Left lobe of liver (tissue), 2 donors: ENCODE data around the gene IGDCC3. TPM values are rescaled to one million over a fixed set of nuclear protein-coding genes. Genes with fewer than 3 reads are reported as not detected.
"Not testable (repeated sequence)": the region's sequence is repeated elsewhere in the genome, so short reads cannot be mapped to it uniquely, and the experiment has no call there.

Experiments
- ATAC-seq: fragments of 200-7000 bp; cut with Tn5 transposase; one replicate; pipeline ENCODE4 v1.9.1; 2020; ENCODE audit warnings: mild to moderate bottlenecking, moderate library complexity
- DNase-seq: peaks from one replicate; pipeline ENCODE4 v3.0.0-alpha.2; 2020; ENCODE audit warnings: low spot score
- total RNA-seq: library from RNA; stranded (reverse); gene quantifications from one replicate; pipeline ENCODE4 v1.2.1, GENCODE V29; 2021
- donor health status: DM: no; HTN: no; CAD: no; lungs with moderate emphysema.
- donor health status: DM: no; HTN: yes; CAD: no.

Gene IGDCC3
- total RNA-seq, 1 donor from 2014 or later = 0.23 TPM

DNA sequence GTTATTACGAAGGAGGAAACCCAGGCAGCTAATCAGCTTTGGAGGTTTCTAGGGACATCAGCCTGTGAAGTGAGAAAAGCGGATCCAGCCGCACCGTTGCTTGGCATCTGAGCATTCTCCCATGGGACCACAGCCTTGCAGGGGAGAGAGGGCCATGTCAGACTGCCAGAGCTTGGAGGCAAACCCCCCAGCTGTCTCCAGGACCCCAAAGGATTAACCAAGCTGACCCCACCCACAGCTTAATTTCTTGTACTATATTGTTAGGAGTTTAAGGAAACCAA lies 5.1 kb downstream of the IGDCC3 start:
- ATAC-seq (no peak), DNase-seq (no peak)

DNA sequence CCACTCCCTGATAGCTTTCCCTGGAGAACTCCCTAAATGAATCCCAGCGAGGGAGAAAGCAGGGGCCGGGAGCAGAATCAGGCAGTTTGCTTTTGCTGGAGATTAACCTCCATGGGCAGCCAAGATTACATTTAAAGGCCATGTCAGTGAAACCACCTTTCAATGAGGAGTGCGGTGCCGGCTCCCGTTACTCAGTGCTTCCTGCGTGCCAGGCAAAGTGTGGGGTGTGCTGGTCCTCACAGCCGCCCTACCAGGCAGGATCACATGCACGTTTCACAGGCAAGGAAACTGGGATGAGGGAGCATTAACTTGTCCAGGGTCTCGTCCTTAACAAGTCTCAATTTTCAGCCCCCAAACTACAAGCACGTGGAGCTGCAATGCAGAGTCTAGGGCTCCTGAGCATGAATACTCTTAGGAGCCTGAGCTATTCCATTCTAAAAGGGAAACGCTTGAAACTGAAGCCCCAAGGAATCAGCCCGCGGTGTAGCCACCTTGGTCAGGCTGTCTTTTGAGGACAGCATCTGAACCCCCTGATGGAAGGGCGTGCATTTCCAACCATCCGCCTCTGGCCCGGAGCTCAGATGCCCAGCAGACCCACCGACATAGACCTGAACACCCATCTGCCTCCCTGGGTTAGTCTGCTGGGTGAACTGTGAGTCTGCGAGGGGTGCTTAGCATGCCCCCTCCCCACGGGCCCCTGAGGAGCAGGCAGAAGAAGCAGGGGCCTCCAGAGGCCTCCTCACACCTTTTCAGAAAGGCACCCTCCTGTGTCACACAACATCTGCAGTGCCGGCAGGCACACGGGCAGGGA lies 5.6 kb downstream of the IGDCC3 start:
- ATAC-seq (no peak), DNase-seq (no peak)

DNA sequence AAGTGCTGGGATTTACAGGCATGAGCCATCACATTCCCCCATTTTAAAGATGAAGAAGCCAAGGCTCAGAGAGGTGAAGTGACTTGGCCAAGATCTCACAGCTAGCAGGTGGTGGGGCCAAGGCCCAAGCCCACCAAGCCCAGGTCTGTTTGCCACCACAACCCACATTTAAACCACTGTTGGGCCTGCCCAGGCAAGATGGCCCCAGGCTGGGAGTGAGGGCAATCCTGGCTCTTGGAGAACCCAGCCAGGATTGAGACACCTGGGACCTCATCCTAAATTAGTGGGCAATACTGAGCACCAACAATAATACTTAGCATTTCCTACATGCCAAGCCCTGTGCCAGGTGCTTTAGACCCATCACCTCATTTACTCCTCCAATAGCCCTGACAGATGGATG lies 6.9 kb downstream of the IGDCC3 start:
- no peak for DNase-seq
- no peak for ATAC-seq

DNA sequence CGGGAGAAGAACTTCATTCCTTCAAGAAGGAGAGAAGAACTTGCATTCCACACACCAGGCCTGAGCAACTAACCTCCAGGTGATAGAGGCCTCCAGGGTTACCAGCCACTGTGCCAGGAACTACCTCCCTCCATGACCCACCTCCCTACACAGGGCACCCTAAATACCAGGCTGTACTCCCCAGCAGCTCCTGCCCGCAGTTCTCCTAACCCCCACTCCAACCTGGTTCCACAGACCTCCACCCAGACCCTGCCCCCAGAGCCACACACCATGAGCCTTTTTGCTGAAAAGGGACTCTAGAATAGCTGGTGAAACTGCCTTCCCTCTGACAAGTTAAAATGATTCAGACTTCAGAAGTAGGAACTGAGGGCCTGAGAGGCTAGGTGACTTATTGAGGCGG lies 8.2 kb downstream of the IGDCC3 start:
- DNase-seq = no peak
- no peak for ATAC-seq

DNA sequence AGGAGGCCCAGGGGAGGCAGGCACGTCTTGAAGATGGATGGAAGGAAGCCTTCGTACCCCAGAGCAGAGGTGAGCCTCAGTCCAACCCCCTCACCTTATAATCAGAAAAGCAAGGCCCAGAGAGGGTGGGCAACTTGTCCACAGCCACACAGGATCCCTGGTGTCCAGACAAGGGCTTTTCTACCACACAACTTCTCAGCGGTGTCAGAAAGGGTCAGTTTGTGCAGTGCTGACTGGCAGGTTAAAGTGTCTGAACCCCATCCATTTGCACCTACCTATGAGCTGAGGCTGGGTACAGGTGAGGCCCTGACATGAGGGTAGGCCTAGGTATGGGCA lies 8.6 kb downstream of the IGDCC3 start:
- ATAC-seq (no peak), DNase-seq (no peak)

DNA sequence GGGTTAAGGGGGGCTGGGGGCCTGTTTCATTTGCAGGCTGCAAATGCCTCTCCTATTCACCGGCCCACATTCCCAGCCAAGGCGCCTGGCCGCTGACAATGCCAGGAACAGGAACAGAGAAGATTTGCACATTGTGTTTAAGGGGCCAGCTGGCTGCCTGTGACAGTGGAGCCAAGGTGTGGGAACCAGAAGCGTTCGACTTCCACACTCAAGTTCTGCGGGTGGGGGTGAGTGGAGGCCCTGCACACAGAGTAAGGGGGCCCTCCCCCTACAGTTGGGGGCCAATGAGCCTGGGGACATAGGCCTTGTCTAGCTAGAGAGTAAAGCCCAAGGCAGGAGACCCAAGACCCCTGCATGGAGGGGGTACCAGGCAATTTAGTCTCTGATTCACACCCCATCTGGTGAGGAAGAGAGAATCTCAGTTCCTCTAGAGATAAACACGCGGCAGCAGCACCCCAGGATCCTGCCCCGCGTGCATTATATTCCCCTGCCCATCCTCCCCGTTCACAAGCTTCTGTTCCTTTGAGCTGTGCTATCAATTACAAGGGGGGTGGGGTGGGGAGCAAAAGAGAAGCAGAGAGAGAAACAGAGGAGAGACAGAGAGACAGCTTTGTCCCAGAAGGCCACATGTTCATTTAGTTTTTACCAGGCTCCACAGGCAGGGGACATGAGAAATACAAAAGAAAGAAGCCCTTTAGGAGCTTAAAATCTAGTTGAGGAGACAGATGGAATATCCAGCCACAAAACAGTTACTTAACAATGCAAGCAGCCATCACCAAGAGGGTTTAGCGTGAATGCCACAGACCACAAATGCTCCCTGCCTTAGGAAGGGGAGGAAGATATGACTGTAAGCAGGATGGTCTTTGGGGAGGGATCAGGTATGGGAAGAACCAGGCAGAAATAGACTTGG lies 9.2 kb downstream of the IGDCC3 start:
- no peak for ATAC-seq
- DNase-seq = no peak

DNA sequence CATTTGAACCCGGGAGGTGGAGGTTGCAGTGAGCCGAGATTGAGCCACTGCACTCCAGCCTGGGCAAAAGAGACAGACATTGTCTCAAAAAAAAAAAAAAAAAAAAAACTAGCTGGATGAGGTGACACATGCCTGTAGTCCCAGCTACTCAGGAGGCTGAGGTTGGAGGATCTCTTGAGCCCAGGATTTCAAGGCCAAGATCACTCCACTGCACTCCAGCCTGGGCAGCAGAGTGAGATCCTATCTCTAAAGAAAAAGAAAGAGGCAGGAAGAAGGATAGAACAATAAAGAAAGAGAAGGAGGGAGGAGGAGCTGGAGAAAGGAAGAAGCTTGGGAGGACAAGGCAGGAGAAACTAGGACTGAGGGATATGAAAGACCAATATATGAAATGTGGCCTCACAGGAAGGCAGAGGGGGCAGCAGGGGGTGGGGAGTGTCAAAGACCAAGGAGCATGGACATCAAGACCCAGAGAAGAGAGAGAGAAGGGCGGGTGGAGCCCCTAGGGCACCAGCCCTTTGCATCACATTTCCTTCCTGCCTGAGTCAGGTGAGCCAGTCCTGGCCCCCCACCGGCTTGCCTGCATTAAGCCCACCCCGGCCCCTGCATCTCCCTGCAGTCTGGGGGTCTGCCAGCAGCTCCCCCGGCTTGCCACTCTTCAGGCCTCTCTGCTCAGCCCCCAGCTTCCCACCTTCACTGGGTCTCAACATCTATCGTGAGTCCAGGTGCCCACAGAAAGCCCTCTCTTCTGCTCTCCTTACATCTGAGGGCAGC lies 11.5 kb downstream of the IGDCC3 start:
- ATAC-seq = no peak
- DNase-seq = no peak

DNA sequence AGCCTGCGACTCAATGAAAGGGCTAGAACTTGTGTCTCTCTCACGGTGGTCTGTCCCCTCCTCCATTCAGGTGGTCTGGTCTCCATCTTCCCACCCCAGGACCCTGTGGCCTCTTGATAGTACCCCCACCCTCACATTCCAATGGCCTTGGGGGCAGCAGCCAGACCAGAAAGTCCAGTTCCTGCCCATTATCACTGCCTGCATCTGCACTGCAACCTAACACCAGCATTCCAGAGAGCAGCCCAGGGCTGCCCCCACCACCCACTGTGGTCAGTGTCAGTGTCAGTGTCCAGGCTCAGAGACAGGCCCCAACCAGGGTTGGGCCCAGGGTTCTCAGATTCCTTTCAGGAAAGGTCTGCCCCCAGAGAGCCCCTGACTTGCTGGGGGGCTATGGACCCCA lies 12.6 kb downstream of the IGDCC3 start:
- no peak for ATAC-seq
- DNase-seq = no peak

DNA sequence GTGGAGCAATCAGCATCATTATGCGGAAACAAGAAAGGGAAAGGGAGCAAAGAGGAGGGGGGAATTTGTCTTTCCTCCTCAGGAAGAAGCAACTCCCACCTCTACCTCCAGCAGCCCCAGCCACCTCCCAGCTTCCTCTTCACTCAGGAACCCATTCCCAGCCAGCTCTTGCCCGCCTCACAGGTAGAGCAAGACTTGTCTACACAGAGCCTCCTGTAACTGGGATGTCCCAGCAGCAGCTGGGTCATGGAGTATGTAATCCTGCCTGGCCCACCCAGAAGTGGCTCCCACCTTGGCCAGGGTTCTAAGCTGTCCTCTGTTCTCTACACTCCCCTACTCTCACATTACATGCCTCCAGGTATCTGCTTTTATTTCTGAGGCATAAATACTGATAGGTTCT lies 14.0 kb downstream of the IGDCC3 start:
- ATAC-seq (no peak), DNase-seq (no peak)

DNA sequence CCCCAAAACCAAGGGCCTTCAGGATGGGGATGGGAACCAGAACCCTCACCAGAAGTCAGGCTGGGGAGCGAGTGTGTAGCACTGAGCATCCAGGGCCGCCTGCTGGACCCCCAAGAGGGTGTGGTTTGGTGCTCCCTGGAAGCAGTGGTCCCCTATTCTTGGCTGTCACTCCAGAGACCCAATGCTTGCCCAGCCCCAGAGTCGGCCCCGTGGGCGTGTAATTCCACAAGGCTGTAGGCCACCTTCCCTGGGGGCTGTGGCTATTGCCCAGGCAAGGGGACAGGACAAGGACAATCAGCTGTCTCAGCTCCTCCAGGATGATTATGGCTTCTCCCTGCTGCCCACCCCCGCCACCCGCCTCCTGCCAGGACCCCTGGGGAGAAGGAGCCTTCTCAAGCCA lies 14.5 kb downstream of the IGDCC3 start:
- no peak for DNase-seq
- no peak for ATAC-seq

DNA sequence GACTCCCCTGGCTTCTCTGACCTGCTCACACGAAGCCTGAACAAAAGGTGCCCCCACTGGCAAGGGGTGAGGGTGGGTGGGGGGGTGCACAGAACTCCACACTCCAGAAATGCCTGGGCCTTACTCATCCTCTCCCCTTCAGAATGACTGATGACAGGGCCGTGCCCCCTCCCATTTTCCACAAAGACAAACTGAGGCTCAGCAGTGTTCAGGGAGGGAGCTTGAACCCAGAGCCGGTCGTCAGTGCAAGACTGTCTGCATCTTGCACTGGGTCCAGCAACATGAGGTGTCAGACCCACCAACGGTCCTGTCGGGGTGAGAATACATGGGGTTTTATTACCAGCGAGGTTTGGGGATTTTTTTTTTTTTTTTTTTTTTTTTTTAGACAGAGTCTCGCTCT lies 15.3 kb downstream of the IGDCC3 start:
- ATAC-seq (no peak), DNase-seq (no peak)

DNA sequence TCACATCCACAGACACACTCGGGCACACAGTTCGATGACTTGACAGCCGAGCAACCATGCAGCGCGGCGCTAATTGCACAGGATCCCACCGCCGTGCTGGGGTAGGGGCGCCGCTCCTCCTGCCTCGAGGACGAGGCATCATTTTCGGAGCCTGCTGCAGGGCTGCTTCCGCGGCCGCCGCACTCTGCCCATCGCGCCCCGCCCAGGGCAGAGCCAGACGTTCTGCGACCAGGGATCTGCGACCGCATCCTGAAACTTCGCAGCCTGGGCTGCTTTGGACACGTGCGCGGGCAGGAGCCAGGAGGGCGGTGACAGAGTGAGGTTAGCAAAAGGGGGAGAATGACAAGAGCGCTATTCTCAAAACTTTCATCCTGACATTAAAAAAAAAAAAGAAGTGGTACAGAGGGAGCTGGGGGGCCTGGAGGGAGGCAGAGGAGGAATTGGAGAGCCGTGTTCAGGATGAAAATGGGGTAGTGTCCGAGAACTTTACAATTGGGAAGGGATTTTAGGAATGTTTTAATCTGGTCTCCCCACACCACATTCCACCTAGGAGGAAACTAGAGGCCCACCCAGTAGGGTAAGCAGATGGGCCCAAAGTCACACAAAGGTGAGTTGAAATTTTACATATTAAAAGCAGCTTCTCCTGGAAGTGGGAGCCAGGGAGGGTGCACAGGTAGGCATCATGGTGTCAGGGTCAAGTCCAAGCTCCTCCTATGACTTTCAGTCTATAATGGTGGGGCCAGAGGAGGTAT lies 15.9 kb downstream of the IGDCC3 start:
- ATAC-seq (no peak), DNase-seq (no peak)

DNA sequence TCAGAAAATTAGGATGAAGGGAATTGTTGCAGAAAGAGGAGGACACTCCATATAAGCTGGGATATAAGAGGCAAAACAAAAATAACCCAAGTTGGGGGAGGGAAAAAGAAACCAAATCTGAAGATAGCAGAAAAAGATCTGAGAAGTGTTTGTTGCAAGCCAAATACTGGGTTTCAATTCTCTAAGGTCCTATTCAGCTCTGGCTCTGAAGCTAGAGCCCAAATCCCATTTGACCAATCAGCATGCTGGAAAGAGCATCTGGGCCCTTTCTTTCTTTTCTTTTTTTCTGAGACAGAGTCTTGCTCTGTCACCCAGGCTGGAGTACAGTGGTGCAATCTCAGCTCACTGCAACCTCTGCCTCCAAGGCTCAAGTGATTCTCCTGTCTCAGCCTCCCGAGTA lies 17.3 kb downstream of the IGDCC3 start:
- ATAC-seq (no peak), DNase-seq (no peak)

DNA sequence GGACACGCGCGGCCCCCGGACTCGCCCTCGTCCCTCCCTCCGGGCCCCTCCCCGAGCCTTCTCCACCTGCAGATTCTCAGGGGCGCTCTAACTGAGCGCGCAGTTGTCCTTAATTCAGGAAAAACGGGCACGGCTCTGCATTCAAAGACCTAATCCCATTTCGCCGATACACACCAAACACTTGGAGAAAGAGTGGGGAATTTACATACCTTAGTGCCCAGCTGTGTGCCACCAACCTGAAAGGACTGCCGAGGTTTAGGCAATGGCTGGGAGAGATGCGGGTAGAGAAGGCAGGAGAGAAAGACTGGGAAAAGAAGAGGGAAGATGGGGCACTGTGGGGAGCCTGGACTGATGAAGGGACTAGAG lies 21.8 kb downstream of the IGDCC3 start:
- no peak for ATAC-seq

DNA sequence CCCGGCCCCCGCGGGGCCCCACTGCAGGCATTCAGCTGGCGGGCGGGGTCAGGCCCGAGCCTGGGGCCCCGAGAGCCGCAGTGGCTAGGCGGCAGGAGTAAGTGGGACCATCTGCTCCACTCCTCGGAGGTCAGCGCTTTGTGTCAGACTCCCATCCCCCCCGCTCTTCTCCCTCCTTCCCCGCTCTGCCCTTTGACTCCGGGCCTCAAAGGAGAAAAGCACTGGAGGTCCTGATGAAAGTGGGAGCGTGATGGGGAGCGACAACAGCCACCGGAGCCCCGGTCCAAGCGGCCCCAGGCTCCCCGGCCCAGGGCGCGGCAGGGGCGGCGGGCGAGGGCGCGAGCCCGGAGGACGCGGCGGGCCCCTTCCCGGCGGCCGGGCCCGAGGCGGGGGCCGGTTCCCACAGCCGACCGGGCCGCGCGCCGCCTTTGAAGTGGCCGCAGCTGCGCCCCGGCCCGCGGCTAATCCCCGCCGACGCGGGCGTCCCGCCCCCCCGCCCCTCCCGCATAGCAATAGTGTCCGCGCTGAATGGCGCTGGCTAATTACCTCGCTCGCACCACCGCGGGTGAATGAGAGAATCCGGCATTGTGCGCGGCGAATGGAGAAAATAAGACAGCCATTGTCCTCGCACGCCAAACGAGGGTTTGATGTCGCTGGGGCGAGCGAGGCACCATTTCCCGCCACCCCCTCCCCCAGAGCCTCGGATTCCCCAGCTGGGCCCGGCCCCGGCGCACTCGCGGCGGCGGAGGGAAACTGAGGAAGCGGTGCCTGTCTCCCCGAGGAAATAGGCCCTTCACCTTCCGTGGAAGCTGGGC lies 22.4 kb downstream of the IGDCC3 start:
- no peak for DNase-seq
- no peak for ATAC-seq

More for the DNA sequence above, 21.8 kb downstream of the IGDCC3 start:
- no peak for DNase-seq

DNA sequence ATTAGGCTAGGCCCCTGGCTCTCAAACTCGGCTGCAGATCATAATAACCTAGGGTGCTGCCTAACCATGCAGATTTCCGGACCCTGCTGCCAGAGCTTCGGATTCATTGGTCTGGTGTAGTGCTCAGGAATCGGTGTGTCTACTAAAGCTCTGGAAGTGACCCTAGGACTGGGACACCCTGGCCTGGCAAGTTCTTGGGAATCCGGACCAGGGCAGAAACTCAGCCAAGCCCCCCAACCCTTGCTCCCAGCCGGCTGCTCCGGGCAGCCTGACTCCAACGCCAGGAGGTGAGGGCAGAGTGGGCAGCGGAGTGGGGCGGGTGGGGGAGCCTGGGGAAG lies 23.0 kb downstream of the IGDCC3 start:
- ATAC-seq (no peak), DNase-seq (no peak)

DNA sequence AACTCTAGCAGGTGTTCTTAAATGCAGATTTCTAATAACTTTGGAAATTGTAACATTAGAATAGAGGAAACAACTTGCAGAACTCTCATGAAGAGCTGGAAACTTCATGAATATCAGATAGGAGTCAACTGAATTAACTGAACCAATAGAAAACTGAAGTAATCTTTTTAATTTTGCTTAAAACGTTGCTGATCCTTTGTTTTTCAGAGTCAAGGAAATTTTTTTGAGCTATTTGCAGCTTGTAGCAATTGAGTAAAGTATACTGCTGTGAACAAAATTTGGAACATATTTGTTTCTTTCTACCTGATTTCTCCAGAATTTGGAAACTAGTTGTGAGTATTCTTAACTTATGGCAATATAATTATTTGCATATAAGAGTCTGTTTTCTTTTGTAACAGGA lies 25.8 kb downstream of the IGDCC3 start:
- DNase-seq, ATAC-seq: not testable (repeated sequence)

DNA sequence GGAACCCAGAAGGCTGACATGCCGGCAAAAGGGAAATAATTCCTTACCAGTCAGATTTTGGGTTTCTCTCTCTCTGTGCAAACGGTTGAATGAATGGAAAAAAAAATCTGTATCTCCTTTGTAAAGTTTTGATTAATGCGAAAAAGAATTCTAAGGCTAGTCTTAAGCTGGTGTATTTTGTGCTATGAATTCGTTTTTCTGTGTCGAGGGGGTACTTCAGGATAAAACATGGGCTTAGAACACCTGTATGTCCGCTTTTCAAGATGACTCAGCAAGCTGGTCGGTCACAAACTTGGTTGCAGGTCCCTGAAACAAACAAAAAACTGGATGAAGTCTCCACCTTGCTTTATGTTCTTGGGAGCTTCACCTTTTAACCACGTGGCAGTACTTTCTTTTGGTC lies 28.5 kb downstream of the IGDCC3 start:
- no peak for ATAC-seq
- DNase-seq = no peak

DNA sequence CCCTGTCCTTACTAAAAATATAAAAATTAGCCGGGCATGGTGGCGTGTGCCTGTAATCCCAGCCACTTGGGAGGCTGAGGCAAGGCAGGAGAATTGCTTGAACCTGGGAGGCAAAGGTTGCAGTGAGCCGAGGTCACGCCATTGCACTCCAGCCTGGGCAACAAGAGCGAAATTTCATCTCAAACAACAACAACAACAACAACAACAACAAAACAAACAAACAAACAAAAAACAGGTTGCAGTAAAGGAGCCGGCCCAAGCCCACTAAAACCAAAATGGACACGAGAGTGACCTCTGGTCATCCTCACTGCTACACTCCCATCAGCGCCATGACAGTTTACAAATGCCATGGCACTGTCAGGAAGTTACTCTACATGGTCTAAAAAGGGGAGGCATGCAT lies 30.0 kb downstream of the IGDCC3 start:
- DNase-seq, ATAC-seq: not testable (repeated sequence)

DNA sequence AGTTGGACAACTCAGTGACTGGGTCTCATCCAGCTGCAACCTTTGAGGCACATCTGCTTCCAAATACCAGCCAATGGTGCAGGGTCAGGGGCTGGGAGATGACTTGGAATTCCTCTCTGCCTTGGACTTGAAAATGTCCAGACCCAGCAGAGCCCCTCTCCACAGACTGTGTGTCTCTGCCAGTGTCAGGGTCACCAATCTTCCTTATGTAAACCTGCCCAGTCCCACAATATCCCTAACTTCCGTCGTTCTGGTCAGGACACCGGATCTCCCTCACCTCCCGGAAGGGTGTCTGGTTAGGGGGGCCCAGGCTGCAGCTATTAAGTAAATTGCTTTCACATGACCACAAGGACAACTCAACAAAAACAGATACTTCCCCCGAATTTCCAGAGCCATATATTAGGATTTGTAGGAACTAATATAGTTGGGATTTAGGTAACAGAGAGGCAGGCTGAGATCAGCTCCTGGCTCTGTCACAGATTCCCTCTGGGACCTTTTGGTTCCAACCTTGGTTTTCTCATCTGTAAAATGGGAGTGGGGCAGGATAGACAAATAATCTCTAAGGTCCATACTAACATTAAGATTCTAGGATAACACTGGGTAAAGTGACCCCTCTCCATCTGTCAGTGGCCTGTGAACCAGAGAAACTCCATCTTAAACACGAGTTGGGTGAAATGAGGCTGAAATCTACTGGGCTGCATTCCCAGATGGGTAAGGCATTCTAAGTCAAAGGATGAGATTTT lies 30.8 kb downstream of the IGDCC3 start:
- ATAC-seq (no peak), DNase-seq (no peak)
